Measurements from ENCODE around the gene TAF6L. TPM values are rescaled to one million over a fixed set of nuclear protein-coding genes. Genes with fewer than 3 reads are reported as not detected.
A peak's percentile ranks its signal among the peaks of the same experiment; 100 is the strongest.

Gene TAF6L
- total RNA-seq, 4 donors from 2014 or later = 13.5 to 43.2 (median 21.4) TPM

DNA sequence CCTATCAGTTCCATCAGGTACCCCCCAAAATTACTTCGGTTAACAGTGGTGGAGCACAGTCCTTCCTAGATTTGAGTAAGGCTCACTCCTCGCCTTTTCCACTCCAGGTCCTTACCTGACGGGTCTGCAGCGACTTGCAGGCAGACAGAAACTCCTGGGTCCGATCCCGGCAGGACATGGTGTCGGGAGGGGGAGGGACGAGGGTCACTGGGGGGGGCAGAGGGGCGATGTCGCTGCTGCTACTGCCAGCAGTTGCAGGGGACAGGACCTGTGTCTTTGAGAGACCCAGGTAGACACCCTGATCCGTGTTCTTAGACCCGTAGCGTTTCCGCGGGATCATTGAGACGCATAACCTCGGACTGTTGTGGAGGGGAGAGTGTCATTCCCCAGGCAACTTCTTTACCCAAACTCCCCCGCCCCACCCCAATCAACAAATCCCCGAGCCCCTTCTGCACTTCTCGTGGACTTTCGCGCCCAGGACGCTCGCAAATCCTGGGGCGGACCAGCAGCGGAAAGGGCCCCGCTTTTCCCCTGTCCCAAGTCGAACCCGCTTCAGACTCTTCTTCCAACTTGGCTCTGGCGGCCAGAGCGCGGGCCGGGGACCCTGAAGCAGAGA, 59.8 kb downstream of the TAF6L start:
- intact Hi-C loops (cut with DNase I; ENCODE audit: low total_unique reads) (loop anchor here (2.0 kb wide), 1 partner anchor 50 kb away; the partner anchor contains the start of gene SLC3A2), in situ Hi-C loops (cut with MboI; ENCODE audit: low sequenced_read_pairs in 4 of 4) (no loop called here)
- Histone ChIP-seq H3K36me3 (peaks cover 0 to 51% of the 10 kb centered on the region in 2 donors), H3K9me3 (no peaks in the 10 kb centered on the region), H3K4me1 (peaks cover 27 to 32% of the 10 kb centered on the region in 2 donors), H3K4me3 (peak overlapping the region; percentile 83 to 100 (median 94)), H3K27ac (peak overlapping the region; percentile 92 to 100 (median 96)), H3K27me3 (no peaks in the 10 kb centered on the region)
- no peak for ATAC-seq
- DNase-seq = no peak
- TF ChIP-seq, protein P1, sequence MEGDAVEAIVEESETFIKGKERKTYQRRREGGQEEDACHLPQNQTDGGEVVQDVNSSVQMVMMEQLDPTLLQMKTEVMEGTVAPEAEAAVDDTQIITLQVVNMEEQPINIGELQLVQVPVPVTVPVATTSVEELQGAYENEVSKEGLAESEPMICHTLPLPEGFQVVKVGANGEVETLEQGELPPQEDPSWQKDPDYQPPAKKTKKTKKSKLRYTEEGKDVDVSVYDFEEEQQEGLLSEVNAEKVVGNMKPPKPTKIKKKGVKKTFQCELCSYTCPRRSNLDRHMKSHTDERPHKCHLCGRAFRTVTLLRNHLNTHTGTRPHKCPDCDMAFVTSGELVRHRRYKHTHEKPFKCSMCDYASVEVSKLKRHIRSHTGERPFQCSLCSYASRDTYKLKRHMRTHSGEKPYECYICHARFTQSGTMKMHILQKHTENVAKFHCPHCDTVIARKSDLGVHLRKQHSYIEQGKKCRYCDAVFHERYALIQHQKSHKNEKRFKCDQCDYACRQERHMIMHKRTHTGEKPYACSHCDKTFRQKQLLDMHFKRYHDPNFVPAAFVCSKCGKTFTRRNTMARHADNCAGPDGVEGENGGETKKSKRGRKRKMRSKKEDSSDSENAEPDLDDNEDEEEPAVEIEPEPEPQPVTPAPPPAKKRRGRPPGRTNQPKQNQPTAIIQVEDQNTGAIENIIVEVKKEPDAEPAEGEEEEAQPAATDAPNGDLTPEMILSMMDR (IDR thresholded peaks at IDR 0.05 in 4 of 5, conservative IDR thresholded peaks at IDR 0.05 in 1 of 5) = no peak
- no peak for TF ChIP-seq POLR2A (IDR thresholded peaks at IDR 0.05)

DNA sequence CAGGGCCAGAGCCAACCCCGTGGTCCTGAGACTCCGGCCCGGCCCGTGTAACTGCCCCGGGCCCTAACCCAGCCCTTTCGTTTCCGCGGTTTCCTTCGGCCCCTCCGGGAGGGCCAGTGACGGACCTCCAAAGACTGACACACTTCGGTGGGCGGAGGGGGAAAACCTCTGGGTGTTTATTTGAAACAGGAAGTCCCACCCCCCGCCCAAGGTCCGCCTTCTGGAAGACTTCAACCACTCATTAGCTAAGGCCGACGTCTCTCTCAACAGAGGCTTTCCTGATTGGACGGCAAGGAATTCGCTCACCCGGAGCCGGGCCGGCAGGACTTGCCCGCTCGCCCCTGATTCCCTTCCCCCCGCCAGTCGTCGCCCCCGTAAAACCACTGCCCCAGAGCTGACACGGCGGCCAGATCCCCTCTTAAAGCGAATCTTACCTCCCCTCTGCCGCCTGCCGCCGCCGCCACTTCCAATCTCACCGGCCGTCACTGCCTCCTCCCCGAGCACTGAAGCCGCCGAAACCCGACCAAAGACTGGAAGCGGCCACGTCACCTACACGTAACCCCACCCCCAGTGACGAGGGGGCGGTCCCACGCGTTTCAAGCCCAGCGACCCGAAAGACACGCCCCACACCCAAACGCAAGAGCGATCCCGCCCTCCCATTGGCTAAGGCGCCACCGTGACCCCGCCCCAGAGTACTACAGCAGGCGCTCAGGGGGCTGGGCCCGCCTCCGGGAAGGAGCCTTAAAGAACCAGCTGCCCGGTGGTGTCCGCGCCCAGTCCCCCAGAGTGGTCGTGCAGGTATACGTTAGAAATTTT, 60.5 kb downstream of the TAF6L start, which contains the start of gene STX5:
Gene STX5 (minus strand): TSS at position 532 of the 816 bp plus-strand sequence. CDS start 808 bp downstream, outside the sequence.
- TF ChIP-seq, protein P1 (IDR thresholded peaks at IDR 0.05 in 4 of 5, conservative IDR thresholded peaks at IDR 0.05 in 1 of 5) = no peak
- TF ChIP-seq POLR2A (IDR thresholded peaks at IDR 0.05) = peak; percentile 89 to 90
- intact Hi-C loops (cut with DNase I; ENCODE audit: low total_unique reads) (loop anchor here (1.0 to 2.0 kb wide), 4 partner anchors 9 to 49 kb away; partner anchors contain the start of genes SLC3A2 and TMEM179B), in situ Hi-C loops (cut with MboI; ENCODE audit: low sequenced_read_pairs in 4 of 4) (no loop called here)
- ATAC-seq = peak; percentile 95 to 96
- H3K4me3 ChIP-seq = peak within 1 kb of the TSS; percentile 83 to 100 (median 94)
- peaks cover 27 to 32% of the 10 kb centered on the region in 2 donors for H3K4me1 ChIP-seq
- H3K36me3 ChIP-seq = peaks cover 0 to 51% of the 10 kb centered on the region in 2 donors
- no peaks in the 10 kb centered on the region for H3K9me3 ChIP-seq
- DNase-seq = peak; percentile 99
- no peaks in the 10 kb centered on the region for H3K27me3 ChIP-seq
- peak within 1 kb of the TSS; percentile 92 to 100 (median 96) for H3K27ac ChIP-seq

DNA sequence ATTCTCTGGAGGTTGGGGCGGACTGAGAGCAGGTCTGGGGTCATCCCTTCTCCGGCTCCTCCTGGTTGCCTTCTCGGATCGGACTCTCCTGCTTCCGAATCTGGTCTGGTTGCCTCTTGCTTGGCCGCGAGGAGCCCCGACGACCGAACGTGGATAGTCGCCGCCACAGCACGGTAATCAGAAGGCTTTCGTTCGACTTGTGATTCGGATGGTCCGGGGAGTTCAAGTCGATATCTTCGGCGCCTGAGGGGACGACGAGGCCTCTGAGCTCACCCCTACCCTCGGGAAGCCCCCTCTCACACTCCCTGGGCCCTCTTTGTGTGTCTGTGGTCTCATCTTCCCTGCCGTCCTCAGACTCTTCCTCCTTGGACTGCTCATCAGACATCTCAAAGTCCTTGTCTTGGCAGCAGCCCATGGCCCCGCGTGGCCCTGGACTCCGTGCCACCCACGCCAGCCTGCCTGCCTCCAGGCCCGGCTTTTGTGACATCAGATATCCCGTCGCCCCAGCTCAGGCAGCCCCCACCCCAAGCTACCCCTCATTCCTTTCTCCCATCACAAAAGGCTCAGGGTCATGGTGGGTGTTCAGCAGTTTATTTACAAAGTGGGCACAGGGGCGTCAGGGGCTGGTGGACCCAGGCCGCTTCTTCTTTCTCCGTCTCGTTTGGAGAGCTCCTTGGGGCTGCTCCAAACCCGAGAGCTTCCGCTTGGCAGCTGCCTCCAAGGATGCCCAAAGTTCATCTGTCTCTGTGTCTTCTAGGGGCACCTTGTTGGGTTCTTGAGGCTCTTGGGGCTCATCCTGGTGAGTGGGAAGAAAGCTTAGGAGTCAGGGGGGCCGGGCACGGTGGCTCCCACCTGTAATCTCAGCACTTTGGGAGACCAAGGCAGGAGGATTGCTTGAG, 61.4 kb downstream of the TAF6L start, which contains the start of gene TEX54:
Gene TEX54 (minus strand): TSS at position 506 of the 899 bp plus-strand sequence.
- peaks cover 0 to 42% of the 10 kb centered on the region in 2 donors for H3K36me3 ChIP-seq
- H3K27me3 ChIP-seq = no peaks in the 10 kb centered on the region
- TF ChIP-seq, protein P1 (IDR thresholded peaks at IDR 0.05 in 4 of 5, conservative IDR thresholded peaks at IDR 0.05 in 1 of 5) = no peak
- TF ChIP-seq POLR2A (IDR thresholded peaks at IDR 0.05) = no peak
- H3K9me3 ChIP-seq = no peaks in the 10 kb centered on the region
- peak within 1 kb of the TSS; percentile 83 to 100 (median 94) for H3K4me3 ChIP-seq
- in situ Hi-C loops (cut with MboI; ENCODE audit: low sequenced_read_pairs in 4 of 4) = no loop called here
- ATAC-seq (peak; percentile 35 to 42), DNase-seq (peak in 1 of 2 donors; percentile 57)
- H3K4me1 ChIP-seq = peaks cover 30 to 32% of the 10 kb centered on the region in 2 donors
- intact Hi-C loops (cut with DNase I; ENCODE audit: low total_unique reads) = loop anchor here (1.0 to 2.0 kb wide), 3 partner anchors 8 to 45 kb away; partner anchors contain the start of gene TMEM179B
- peak within 1 kb of the TSS; percentile 92 to 100 (median 96) for H3K27ac ChIP-seq

DNA sequence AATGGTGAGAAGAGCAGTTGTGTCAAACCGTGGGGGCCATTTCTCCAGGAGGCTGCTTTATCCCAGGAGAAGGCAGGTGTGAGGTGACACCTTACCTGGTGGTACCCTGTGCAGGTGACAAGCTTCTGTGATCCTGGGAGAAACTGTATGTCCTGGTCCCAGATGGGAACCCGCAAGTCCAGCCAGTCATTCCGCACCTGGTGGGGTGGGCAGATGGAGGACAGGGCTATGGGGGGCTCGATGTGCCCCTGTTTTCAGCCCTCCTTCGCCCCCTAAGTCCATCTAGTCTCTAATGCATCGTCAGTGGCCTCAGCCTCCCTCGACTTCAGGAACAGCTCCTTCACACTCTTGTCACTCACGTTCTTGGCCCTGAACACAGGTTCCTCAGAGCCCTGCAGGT, 64.1 kb downstream of the TAF6L start:
- peaks cover 25 to 33% of the 10 kb centered on the region in 2 donors for H3K4me1 ChIP-seq
- H3K4me3 ChIP-seq = no peak overlapping the region
- H3K9me3 ChIP-seq = no peaks in the 10 kb centered on the region
- H3K36me3 ChIP-seq = peaks cover 0 to 34% of the 10 kb centered on the region in 2 donors
- TF ChIP-seq, protein P1 (IDR thresholded peaks at IDR 0.05 in 4 of 5, conservative IDR thresholded peaks at IDR 0.05 in 1 of 5) = no peak
- no peak for TF ChIP-seq POLR2A (IDR thresholded peaks at IDR 0.05)
- intact Hi-C loops (cut with DNase I; ENCODE audit: low total_unique reads) = no loop called here
- H3K27ac ChIP-seq = no peak overlapping the region
- in situ Hi-C loops (cut with MboI; ENCODE audit: low sequenced_read_pairs in 4 of 4) = no loop called here
- H3K27me3 ChIP-seq = no peaks in the 10 kb centered on the region
- ATAC-seq (no peak), DNase-seq (no peak)
